Measurements from ENCODE around the gene SRP9. TPM values are rescaled to one million over a fixed set of nuclear protein-coding genes. Genes with fewer than 3 reads are reported as not detected.
"Not testable (repeated sequence)": the region's sequence is repeated elsewhere in the genome, so short reads cannot be mapped to it uniquely, and the experiment has no call there.

Gene SRP9
- total RNA-seq, 6 donors from 2014 or later = 34.5 to 157 (median 125) TPM

DNA sequence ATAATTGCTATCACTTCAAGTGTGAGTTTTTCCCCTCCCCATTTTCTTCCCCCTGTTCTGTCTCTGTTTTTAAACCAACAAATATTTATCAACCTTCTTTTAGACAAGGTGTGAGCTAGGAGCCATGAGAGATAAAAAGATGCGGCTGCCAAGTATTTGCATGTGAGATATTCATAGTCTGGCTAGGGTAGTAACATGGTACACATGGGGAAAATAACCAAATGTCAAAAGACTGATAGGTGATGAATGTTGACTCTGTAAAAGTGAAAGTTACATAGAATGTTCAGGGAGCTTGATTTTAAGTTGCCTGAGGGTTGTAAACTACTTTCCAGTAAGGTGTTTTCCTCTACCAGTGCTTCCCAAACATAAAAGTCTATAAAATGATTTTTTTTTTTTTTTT lies 25.4 kb upstream of the SRP9 start:
- no peak overlapping the region for H3K4me3 ChIP-seq
- no peaks in the 10 kb centered on the region for H3K9me3 ChIP-seq
- 89 to 91% methylated on average over 1 of the region's 1 CpG for WGBS, 2 donors
- DNase-seq (no peak), ATAC-seq (ENCODE audit: low FRiP score in 2 of 2) (no peak)
- no peak overlapping the region for H3K27ac ChIP-seq
- no peaks in the 10 kb centered on the region for H3K36me3 ChIP-seq
- H3K27me3 ChIP-seq = no peaks in the 10 kb centered on the region
- no peak for TF ChIP-seq POLR2A (IDR thresholded peaks at IDR 0.05)
- peaks cover 10 to 33% (median 23%) of the 10 kb centered on the region in 4 donors for H3K4me1 ChIP-seq

- ATAC-seq (ENCODE audit: low FRiP score in 2 of 2) = peak; percentile 61 to 84
- no peak for DNase-seq
- Histone ChIP-seq H3K4me3 (no peak overlapping the region), H3K27me3 (no peaks in the 10 kb centered on the region), H3K27ac (peak overlapping the region in 3 of 4 donors; percentile 29 to 64 (median 50)), H3K9me3 (no peaks in the 10 kb centered on the region), H3K36me3 (no peaks in the 10 kb centered on the region), H3K4me1 (peaks cover 10 to 29% (median 17%) of the 10 kb centered on the region in 4 donors)
- TF ChIP-seq CTCF (IDR thresholded peaks at IDR 0.05) (no peak), POLR2AphosphoS5 (IDR thresholded peaks at IDR 0.05) (no peak), POLR2A (IDR thresholded peaks at IDR 0.05) (no peak), EP300 (IDR thresholded peaks at IDR 0.05) (no peak)
- WGBS, 2 donors = 25 to 29% methylated on average over 9 to 10 of the region's 10 CpGs
Observed at GRCh38 chr1:225754940-225755641, 22.5 kb upstream of the SRP9 start.

GRCh38 chr1:225755671-225756319 lies 21.8 kb upstream of the SRP9 start:
- TF ChIP-seq EP300 (IDR thresholded peaks at IDR 0.05) (no peak), POLR2AphosphoS5 (IDR thresholded peaks at IDR 0.05) (no peak), CTCF (IDR thresholded peaks at IDR 0.05) (no peak), POLR2A (IDR thresholded peaks at IDR 0.05) (no peak)
- Histone ChIP-seq H3K36me3 (no peaks in the 10 kb centered on the region), H3K9me3 (no peaks in the 10 kb centered on the region), H3K4me3 (no peak overlapping the region), H3K27ac (peak overlapping the region in 3 of 4 donors; percentile 50 to 64 (median 53)), H3K27me3 (no peaks in the 10 kb centered on the region), H3K4me1 (peaks cover 10 to 23% (median 15%) of the 10 kb centered on the region in 4 donors)
- DNase-seq = no peak
- WGBS, 2 donors = 59 to 70% methylated on average over 9 of the region's 9 CpGs
- peak in 1 of 2 donors; percentile 6 for ATAC-seq (ENCODE audit: low FRiP score in 2 of 2)

DNA sequence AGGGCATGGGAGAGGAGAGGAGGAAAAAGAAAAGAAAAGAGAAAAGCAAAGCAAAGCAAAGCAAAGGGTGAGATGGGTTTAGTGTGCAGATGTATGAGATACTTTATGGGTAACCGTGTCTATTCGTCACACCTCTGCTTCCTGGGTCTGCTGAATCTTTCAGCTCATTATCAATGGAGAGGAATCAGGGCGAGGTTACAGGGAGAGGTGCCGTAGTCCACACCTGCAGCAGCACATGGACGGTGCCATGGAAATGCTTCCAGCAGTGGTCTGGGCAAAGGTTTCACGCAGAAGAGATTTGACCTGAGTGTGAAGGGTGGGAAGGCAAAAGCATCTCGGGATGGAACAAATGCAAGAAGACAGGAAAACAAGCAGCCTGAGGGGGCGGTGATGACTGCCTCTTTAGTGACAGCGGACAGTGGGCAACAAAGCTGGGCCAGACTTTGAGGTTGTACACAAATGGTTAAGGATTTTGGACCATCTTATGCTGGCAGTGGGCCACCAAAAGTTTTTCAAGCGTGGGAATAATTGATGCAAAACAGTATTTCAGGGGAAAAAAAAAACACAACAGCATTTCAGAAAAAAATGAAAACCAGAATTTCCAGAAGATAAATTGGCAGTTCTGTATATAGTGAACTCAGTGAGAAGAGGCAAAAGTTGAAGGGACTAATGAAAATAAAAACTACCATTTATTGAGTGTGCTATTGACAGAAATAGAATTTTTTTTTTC lies 19.5 kb upstream of the SRP9 start:
- ATAC-seq (ENCODE audit: low FRiP score in 2 of 2) (no peak), DNase-seq (no peak)
- TF ChIP-seq POLR2AphosphoS5 (IDR thresholded peaks at IDR 0.05) = no peak
- no peak for TF ChIP-seq EP300 (IDR thresholded peaks at IDR 0.05)
- TF ChIP-seq POLR2A (IDR thresholded peaks at IDR 0.05) = no peak
- no peak for TF ChIP-seq CTCF (IDR thresholded peaks at IDR 0.05)
- H3K36me3 ChIP-seq = no peaks in the 10 kb centered on the region
- no peak overlapping the region for H3K27ac ChIP-seq
- H3K9me3 ChIP-seq = no peaks in the 10 kb centered on the region
- H3K4me3 ChIP-seq = no peak overlapping the region
- 83 to 88% methylated on average over 10 of the region's 10 CpGs for WGBS, 2 donors
- no peaks in the 10 kb centered on the region for H3K27me3 ChIP-seq
- H3K4me1 ChIP-seq = peaks cover 10 to 16% (median 12%) of the 10 kb centered on the region in 4 donors

DNA sequence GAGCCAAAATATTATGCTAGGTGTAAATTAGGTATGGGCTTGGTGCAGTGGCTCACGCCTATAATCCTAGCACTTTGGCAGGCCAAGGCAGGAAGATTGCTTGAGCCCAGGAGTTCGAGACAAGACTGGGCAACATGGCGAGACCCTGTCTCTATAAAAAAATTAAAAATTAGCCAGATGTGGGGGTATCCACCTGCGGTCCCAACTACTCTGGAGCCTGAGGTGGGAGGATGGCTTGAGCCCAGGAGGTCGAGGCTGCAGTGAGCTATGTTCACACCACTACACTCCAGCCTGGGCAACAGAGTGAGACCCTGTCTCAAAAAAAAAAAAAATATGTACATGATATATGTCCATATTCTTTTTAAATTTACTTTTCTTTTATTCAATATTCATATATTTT lies 17.7 kb upstream of the SRP9 start:
- ATAC-seq (ENCODE audit: low FRiP score in 2 of 2) = not testable (repeated sequence)

More for the DNA sequence above, 17.7 kb upstream of the SRP9 start:
- not testable (repeated sequence) for H3K4me3 ChIP-seq, H3K27me3 ChIP-seq, H3K27ac ChIP-seq, H3K36me3 ChIP-seq, H3K9me3 ChIP-seq
- H3K4me1 ChIP-seq = peaks cover 21 to 23% (median 22%) of the 10 kb centered on the region in 4 donors
- WGBS, 2 donors = 88 to 100% methylated on average over 5 of the region's 5 CpGs
- peak in 1 of 2 donors; percentile 0 for DNase-seq

All from upper lobe of left lung (tissue), 6 donors.